ENCODE results near the gene ZNF584. TPM values are rescaled to one million over a fixed set of nuclear protein-coding genes. Genes with fewer than 3 reads are reported as not detected.
"Not testable (repeated sequence)": the region's sequence is repeated elsewhere in the genome, so short reads cannot be mapped to it uniquely, and the experiment has no call there.

ZNF584 gene
- total RNA-seq, 2 experiments from 2014 or later: 9.8 to 10.4 TPM

- BruUV-seq (replicated peaks): no TSS peak
- H3K9me2 ChIP-seq (ENCODE audit: insufficient read depth, low read length): no peaks in the 10 kb centered on the region
- CTCF ChIA-PET (ENCODE audit: unreplicated experiment): no interaction called here
- no peaks in the 10 kb centered on the region for H3K36me3 ChIP-seq (ENCODE audit: insufficient read depth, low read length)
- no peaks in the 10 kb centered on the region for H3K9me3 ChIP-seq (ENCODE audit: low read length)
- no peak overlapping the region for H3K27ac ChIP-seq (ENCODE audit: low read depth, low read length, poor library complexity, severe bottlenecking)
- no peak overlapping the region for H3K4me3 ChIP-seq (ENCODE audit: low read depth, low read length, poor library complexity, severe bottlenecking)
- POLR2A ChIA-PET: interaction anchor here (0.9 kb wide), 1 partner anchor 10 kb away, joined by 3 read pairs; no protein-coding TSS in a partner anchor
- no peak overlapping the region for H3K4me2 ChIP-seq (ENCODE audit: low read length)
- no peak overlapping the region for H2AFZ ChIP-seq (ENCODE audit: low read length)
- TF ChIP-seq CTCF (conservative IDR thresholded peaks at IDR 0.05; ENCODE audit: low read length) (no peak), EZH2phosphoT487 (IDR thresholded peaks at IDR 0.05; ENCODE audit: borderline replicate concordance, low read depth, low read length) (no peak)
- no peaks in the 10 kb centered on the region for H4K20me1 ChIP-seq (ENCODE audit: insufficient read depth, low read length)
- no peak for DNase-seq (ENCODE audit: low spot score)
- intact Hi-C loops (cut with micrococcal nuclease; ENCODE audit: unreplicated experiment): no loop called here
- peaks cover 7% of the 10 kb centered on the region for H3K4me1 ChIP-seq (ENCODE audit: insufficient read depth, low read length, poor library complexity, severe bottlenecking)
- H3K79me2 ChIP-seq (ENCODE audit: insufficient read depth, low read depth, low read length): no peaks in the 10 kb centered on the region
Measured at GRCh38 chr19:58374200-58374599, 34.2 kb upstream of the ZNF584 start.

GRCh38 chr19:58376724-58377123 is 31.7 kb upstream of the ZNF584 start:
- intact Hi-C loops (cut with micrococcal nuclease; ENCODE audit: unreplicated experiment); BruUV-seq (replicated peaks); CTCF ChIA-PET (ENCODE audit: unreplicated experiment); DNase-seq (ENCODE audit: low spot score); H4K20me1 ChIP-seq (ENCODE audit: insufficient read depth, low read length); H3K27ac ChIP-seq (ENCODE audit: low read depth, low read length, poor library complexity, severe bottlenecking); H3K36me3 ChIP-seq (ENCODE audit: insufficient read depth, low read length); H3K79me2 ChIP-seq (ENCODE audit: insufficient read depth, low read depth, low read length); H3K4me3 ChIP-seq (ENCODE audit: low read depth, low read length, poor library complexity, severe bottlenecking); H2AFZ ChIP-seq (ENCODE audit: low read length); H3K9me3 ChIP-seq (ENCODE audit: low read length); H3K9me2 ChIP-seq (ENCODE audit: insufficient read depth, low read length); H3K4me2 ChIP-seq (ENCODE audit: low read length): not testable (repeated sequence)
- POLR2A ChIA-PET: interaction anchor here (1.3 kb wide), 1 partner anchor 14 kb away, joined by 4 read pairs; the partner anchor contains the start of gene ZNF497
- H3K4me1 ChIP-seq (ENCODE audit: insufficient read depth, low read length, poor library complexity, severe bottlenecking): peaks cover 19% of the 10 kb centered on the region

GRCh38 chr19:58379246-58379645 is 29.2 kb upstream of the ZNF584 start:
- BruUV-seq (replicated peaks): no TSS peak
- H3K27ac ChIP-seq (ENCODE audit: low read depth, low read length, poor library complexity, severe bottlenecking): no peak overlapping the region
- H3K4me3 ChIP-seq (ENCODE audit: low read depth, low read length, poor library complexity, severe bottlenecking): peak overlapping the region; percentile 71
- TF ChIP-seq EZH2phosphoT487 (IDR thresholded peaks at IDR 0.05; ENCODE audit: borderline replicate concordance, low read depth, low read length) (no peak), CTCF (conservative IDR thresholded peaks at IDR 0.05; ENCODE audit: low read length) (no peak)
- no peaks in the 10 kb centered on the region for H3K9me3 ChIP-seq (ENCODE audit: low read length)
- peak overlapping the region; percentile 91 for H3K4me2 ChIP-seq (ENCODE audit: low read length)
- no peak for DNase-seq (ENCODE audit: low spot score)
- H4K20me1 ChIP-seq (ENCODE audit: insufficient read depth, low read length): no peaks in the 10 kb centered on the region
- POLR2A ChIA-PET: interaction anchor here (1.5 kb wide), 1 partner anchor 17 kb away, joined by 6 read pairs; the partner anchor contains the start of gene ZNF497
- intact Hi-C loops (cut with micrococcal nuclease; ENCODE audit: unreplicated experiment): no loop called here
- no peaks in the 10 kb centered on the region for H3K36me3 ChIP-seq (ENCODE audit: insufficient read depth, low read length)
- no peaks in the 10 kb centered on the region for H3K9me2 ChIP-seq (ENCODE audit: insufficient read depth, low read length)
- CTCF ChIA-PET (ENCODE audit: unreplicated experiment): no interaction called here
- no peak overlapping the region for H2AFZ ChIP-seq (ENCODE audit: low read length)
- H3K4me1 ChIP-seq (ENCODE audit: insufficient read depth, low read length, poor library complexity, severe bottlenecking): peaks cover 25% of the 10 kb centered on the region
- H3K79me2 ChIP-seq (ENCODE audit: insufficient read depth, low read depth, low read length): no peaks in the 10 kb centered on the region; the same call in 1 of the 2 replicates

Measured in OCI-LY7 (cell line).